K562 (cell line): ENCODE results near the gene INO80. TPM values are rescaled to one million over a fixed set of nuclear protein-coding genes. Genes with fewer than 3 reads are reported as not detected.

Experiments used
- ATAC-seq: fragments of 200-7000 bp; cut with Tn5 transposase; 3 replicates; pipeline ENCODE4 v1.9.1; 2020; ENCODE audit warnings: moderate library complexity
- BruUV-seq: library from RNA; stranded (reverse); fragments of 400-500 nt; replicated peaks from 2 replicates; lab custom pipeline; 2021; lab: Mats Ljungman, UMichigan
- CTCF ChIA-PET: fragments of 300-600 bp; formaldehyde crosslinking; extraction: SDS; loops from one replicate; lab custom pipeline; 2021; ENCODE audit warnings: low intra/inter-chr PET ratio; lab: Yijun Ruan, JAX
- POLR2A ChIA-PET: fragments of 300-600, 350-650 bp; sonication (Branson Sonifier 250); formaldehyde crosslinking; extraction: SDS; loops from one replicate; lab custom pipeline; 2021; ENCODE audit warnings: antibody characterized with exemption, inconsistent platforms; lab: Yijun Ruan, JAX
- DNase-seq, 4 experiments: peaks; one replicate each; pipeline versions ENCODE4 v3.0.0 to v3.0.0-alpha.2; 2011 to 2018; ENCODE audit warnings: low spot score in 3 of 4, mixed read lengths in 3 of 4; ENCODE audit errors: extremely low read depth in 1 of 4
- FAIRE-seq: peaks from 2 replicates; lab custom pipeline; 2011; peaks lifted over from hg19 to GRCh38; lab: Jason Lieb, UNC
- H2AFZ ChIP-seq: 2 replicates; pipeline ENCODE4 v1.6.0; 2011; ENCODE audit warnings: low read depth, low read length, control low read depth, inconsistent platforms
- H3K27ac ChIP-seq: fragments of 200-600 bp; 3 replicates; pipeline ENCODE4 v1.8.0; 2011; ENCODE audit warnings: low read depth, mild to moderate bottlenecking, control low read depth, inconsistent platforms, low read length, moderate library complexity, mixed read lengths; ENCODE audit errors: extremely low read depth
- H3K27me3 ChIP-seq, 2 experiments: fragments of 300-600 bp in 1 of 2; 2 replicates in 1 of 2; 3 replicates in 1 of 2; pipeline versions ENCODE4 v1.6.0 to v1.8.0; 2011; ENCODE audit warnings: inconsistent platforms in 2 of 2, low read length in 2 of 2, mild to moderate bottlenecking in 1 of 2, mixed read lengths in 1 of 2, moderate library complexity in 1 of 2; ENCODE audit not compliant: control insufficient read depth in 2 of 2, insufficient read depth in 2 of 2
- H3K36me3 ChIP-seq: fragments of 300-600 bp; 3 replicates; pipeline ENCODE4 v1.8.0; 2011; ENCODE audit warnings: mild to moderate bottlenecking, low read length, inconsistent platforms; ENCODE audit not compliant: control insufficient read depth, insufficient read depth
- H3K4me1 ChIP-seq, 2 experiments: fragments of 200-600 bp in 1 of 2; replicated peaks in 1 of 2; 2 replicates in 1 of 2; 3 replicates in 1 of 2; pipeline versions ENCODE4 v1.5.1 to v1.8.0; 2011; ENCODE audit warnings: inconsistent platforms in 2 of 2, low read length in 2 of 2, mild to moderate bottlenecking in 1 of 2, mixed read lengths in 1 of 2, moderate library complexity in 1 of 2; ENCODE audit not compliant: control insufficient read depth in 2 of 2, insufficient read depth in 2 of 2
- H3K4me2 ChIP-seq: 2 replicates; pipeline ENCODE4 v1.6.1; 2011; ENCODE audit warnings: low read length, control low read depth, inconsistent platforms, mixed read lengths; ENCODE audit not compliant: insufficient read depth
- H3K4me3 ChIP-seq: fragments of 200-600 bp; sonication (generic), shearing (Covaris generic); 2 replicates; pipeline ENCODE4 v1.5.1; 2016; ENCODE audit warnings: control low read depth, inconsistent platforms
- H3K79me2 ChIP-seq: fragments of 200-600 bp; 3 replicates; pipeline ENCODE4 v1.8.0; 2011; ENCODE audit warnings: low read length, inconsistent platforms; ENCODE audit not compliant: control insufficient read depth, insufficient read depth
- H3K9ac ChIP-seq, 2 experiments: 2 replicates each; pipeline versions ENCODE4 v1.6.0 to v1.6.1; 2011; ENCODE audit warnings: low read depth in 2 of 2, low read length in 2 of 2, control low read depth in 1 of 2, inconsistent platforms in 1 of 2, mild to moderate bottlenecking in 1 of 2, mixed read lengths in 1 of 2; ENCODE audit not compliant: insufficient read depth in 1 of 2
- H3K9me1 ChIP-seq: one replicate; pipeline ENCODE4 v1.6.0; 2011; ENCODE audit warnings: inconsistent platforms, mild to moderate bottlenecking, low read length, moderate library complexity; ENCODE audit not compliant: control insufficient read depth, insufficient read depth
- H3K9me3 ChIP-seq: replicated peaks from 2 replicates; pipeline ENCODE4 v1.5.1; 2011; ENCODE audit warnings: low read depth, low read length, inconsistent platforms; ENCODE audit not compliant: control insufficient read depth, insufficient read depth
- H4K20me1 ChIP-seq: replicated peaks from 2 replicates; pipeline ENCODE4 v1.6.1; 2011; ENCODE audit warnings: low read length, inconsistent platforms, mixed read lengths; ENCODE audit not compliant: control insufficient read depth, insufficient read depth
- CCNT2 ChIP-seq: IDR thresholded peaks from 2 replicates; pipeline ENCODE4 v1.6.1; 2011; ENCODE audit warnings: borderline replicate concordance, low read depth, mild to moderate bottlenecking, moderate library complexity, mixed read lengths, low read length; ENCODE audit not compliant: insufficient read length; ENCODE audit errors: extremely low read depth
- ID3 ChIP-seq, 2 experiments: fragments of 250-450 bp in 1 of 2; fragments of 450-650 bp in 1 of 2; sonication (Bioruptor Pico) in 1 of 2; IDR thresholded peaks; 2 replicates each; pipeline versions ENCODE4 v1.6.1 to v1.8.0; 2016 to 2021; ENCODE audit warnings: mild to moderate bottlenecking in 2 of 2, moderate library complexity in 2 of 2, missing compliant biosample characterization in 1 of 2, missing genetic modification characterization in 1 of 2
- MAFG ChIP-seq: fragments of 450-650 bp; conservative IDR thresholded peaks from 2 replicates; pipeline ENCODE4 v1.6.1; 2016; ENCODE audit warnings: missing genetic modification characterization, missing compliant biosample characterization
- MCM5 ChIP-seq: fragments of 450-650 bp; IDR thresholded peaks from 2 replicates; pipeline ENCODE4 v1.6.1; 2016; ENCODE audit warnings: low read depth
- ZBTB2 ChIP-seq: fragments of 450-650 bp; IDR thresholded peaks from 2 replicates; pipeline ENCODE4 v1.6.1; 2016; ENCODE audit warnings: antibody characterized with exemption
- ZFX ChIP-seq: sonication (generic); formaldehyde crosslinking; IDR thresholded peaks from 2 replicates; pipeline ENCODE4 v1.8.0; 2022; ENCODE audit warnings: mild to moderate bottlenecking, missing genetic modification reagents, moderate library complexity
- ZNF212 ChIP-seq: fragments of 450-650 bp; formaldehyde crosslinking; IDR thresholded peaks from 2 replicates; pipeline ENCODE4 v1.4.0; 2020; ENCODE audit warnings: mild to moderate bottlenecking
- ZNF224 ChIP-seq: sonication (generic); formaldehyde crosslinking; IDR thresholded peaks from 2 replicates; pipeline ENCODE4 v1.8.0; 2022; ENCODE audit warnings: mild to moderate bottlenecking, missing genetic modification reagents
- ZNF354B ChIP-seq: fragments of 250-450 bp; sonication (Bioruptor Pico); IDR thresholded peaks from 2 replicates; pipeline ENCODE4 v1.4.0; 2020
- ZSCAN32 ChIP-seq: fragments of 450-650 bp; formaldehyde crosslinking; IDR thresholded peaks from 2 replicates; pipeline ENCODE4 v1.4.0; 2020; ENCODE audit warnings: mild to moderate bottlenecking, moderate library complexity
- WGBS: fragments of 100-300 bp; shearing (Covaris generic); methylation state at CpG from one replicate; pipeline ENCODE4 v1.1.6; 2016; ENCODE audit warnings: low coverage, mixed read lengths; ENCODE audit not compliant: insufficient coverage; ENCODE audit errors: missing lambda C conversion rate; 5-methylcytosine and 5-hydroxymethylcytosine counted together
- in situ Hi-C: fragments of 300-500 bp; cut with MboI; formaldehyde crosslinking; loops from 4 replicates; pipeline ENCODE4 v1.15.0; 2018; ENCODE audit warnings: inconsistent platforms, mixed read lengths
- intact Hi-C: fragments of 100-400 bp; cut with micrococcal nuclease; formaldehyde crosslinking; loops from 2 replicates; pipeline ENCODE4 v1.14.2; 2022
- polyA plus RNA-seq, 8 experiments: library from polyadenylated mRNA; depleted of rRNA in 4 of 8; stranded (reverse) in 5 of 8; unstranded in 3 of 8; fragments of >200 nt; fragmentation: Nextera tagmentation in 2 of 8; fragmentation: Illumina TruSeq in 1 of 8; extraction: Ambion mirVana in 2 of 8; extraction: Trizol in 1 of 8; gene quantifications; 2 replicates each; pipeline versions ENCODE4 v1.2.1 to v1.2.3, GENCODE V29; 2011 to 2014; ENCODE audit warnings: inconsistent platforms in 1 of 8, missing spikeins in 1 of 8
- total RNA-seq, 7 experiments: library from RNA; depleted of rRNA in 6 of 7; stranded (reverse); fragments of >200 nt in 6 of 7; fragmentation: Illumina TruSeq in 2 of 7; extraction: Trizol in 2 of 7; gene quantifications; 2 replicates each; pipeline versions ENCODE4 v1.2.1 to v1.2.3, GENCODE V29; 2011 to 2021; ENCODE audit warnings: low replicate concordance in 1 of 7

The INO80 gene
- total and polyA plus RNA-seq, 9 of the 15 experiments (the other 6 are each of a cell fraction or from before 2014, with no cell fraction given), result 1.1 to 25.7 (median 19.9) TPM

DNA sequence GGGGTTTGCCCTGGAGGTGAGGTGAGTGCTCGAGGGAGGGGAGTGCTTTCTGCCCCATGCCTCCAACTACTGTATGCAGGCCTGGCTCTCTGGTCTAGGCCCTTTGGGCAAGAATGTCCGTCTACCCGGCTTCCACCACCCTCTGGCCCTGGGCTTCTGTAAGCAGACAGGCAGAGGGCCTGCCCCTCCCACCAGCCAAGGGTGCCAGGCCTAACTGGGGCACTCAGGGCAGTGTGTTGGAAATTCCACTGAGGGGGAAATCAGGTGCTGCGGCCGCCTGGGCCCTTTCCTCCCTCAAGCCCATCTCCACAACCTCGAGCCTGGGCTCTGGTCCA, 177.6 kb downstream of the INO80 start:
- Histone ChIP-seq H3K4me1 (peaks cover 7 to 34% of the 10 kb centered on the region in 2 experiments; a peak in 4 of 5 replicates), H3K9me3 (no peaks in the 10 kb centered on the region), H2AFZ (no peak overlapping the region), H3K79me2 (no peaks in the 10 kb centered on the region), H3K27me3 (peaks cover 0 to 8% of the 10 kb centered on the region in 2 experiments; a peak in 2 of 5 replicates), H3K4me2 (no peak overlapping the region), H3K36me3 (no peaks in the 10 kb centered on the region), H3K9ac (no peak overlapping the region), H3K27ac (no peak overlapping the region), H4K20me1 (no peaks in the 10 kb centered on the region), H3K9me1 (peaks cover 3% of the 10 kb centered on the region), H3K4me3 (no peak overlapping the region)
- DNase-seq (no peak), ATAC-seq (no peak), FAIRE-seq (no peak)
- BruUV-seq, result no TSS peak
- in situ Hi-C loops, result no loop called here
- ChIA-PET CTCF (no interaction called here), POLR2A (interaction anchor here (0.7 kb wide), 1 partner anchor 19 kb away, joined by 3 read pairs; no protein-coding TSS in a partner anchor)
- intact Hi-C loops, result no loop called here
- 71% methylated on average over 5 of the region's 6 CpGs for WGBS
- TF ChIP-seq ZNF224 (CRISPR knock-in tag), result no peak
- TF ChIP-seq ZSCAN32 (CRISPR knock-in tag), result no peak
- TF ChIP-seq ZNF212, result no peak
- TF ChIP-seq ZFX, result no peak
- no peak for TF ChIP-seq ZBTB2
- TF ChIP-seq MAFG (tag), result no peak
- TF ChIP-seq MCM5, result no peak
- no peak for TF ChIP-seq CCNT2
- no peak for TF ChIP-seq ZNF354B
- TF ChIP-seq ID3 (CRISPR knock-in tag; IDR thresholded peaks at IDR 0.05), result no peak
- TF ChIP-seq ID3 (tag; IDR thresholded peaks at IDR 0.05), result no peak
